ENCODE measurements around the gene PRAC1.
A peak's percentile ranks its signal among the peaks of the same experiment; 100 is the strongest.
"Not testable (repeated sequence)": the region's sequence is repeated elsewhere in the genome, so short reads cannot be mapped to it uniquely, and the experiment has no call there.

PRAC1 gene

DNA sequence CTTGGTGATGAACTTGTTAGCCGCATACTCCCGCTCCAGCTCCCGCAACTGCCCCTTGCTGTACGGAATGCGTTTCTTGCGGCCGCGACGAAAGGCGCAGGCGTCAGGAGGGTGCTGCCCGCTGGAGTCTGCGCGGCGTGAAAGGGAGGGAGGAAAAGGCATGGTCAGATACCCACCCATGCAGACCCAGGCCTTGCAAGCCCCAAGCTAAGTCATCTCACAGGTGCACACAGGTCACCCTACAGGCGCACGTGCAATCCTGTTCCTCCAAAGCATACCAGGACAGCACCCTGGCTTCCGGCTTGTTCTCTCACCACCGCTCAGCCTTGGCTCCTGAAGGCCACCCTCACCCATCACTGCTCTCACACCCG is 4.6 kb upstream of the PRAC1 start:
- no peak for DNase-seq (ENCODE audit: low spot score)

DNA sequence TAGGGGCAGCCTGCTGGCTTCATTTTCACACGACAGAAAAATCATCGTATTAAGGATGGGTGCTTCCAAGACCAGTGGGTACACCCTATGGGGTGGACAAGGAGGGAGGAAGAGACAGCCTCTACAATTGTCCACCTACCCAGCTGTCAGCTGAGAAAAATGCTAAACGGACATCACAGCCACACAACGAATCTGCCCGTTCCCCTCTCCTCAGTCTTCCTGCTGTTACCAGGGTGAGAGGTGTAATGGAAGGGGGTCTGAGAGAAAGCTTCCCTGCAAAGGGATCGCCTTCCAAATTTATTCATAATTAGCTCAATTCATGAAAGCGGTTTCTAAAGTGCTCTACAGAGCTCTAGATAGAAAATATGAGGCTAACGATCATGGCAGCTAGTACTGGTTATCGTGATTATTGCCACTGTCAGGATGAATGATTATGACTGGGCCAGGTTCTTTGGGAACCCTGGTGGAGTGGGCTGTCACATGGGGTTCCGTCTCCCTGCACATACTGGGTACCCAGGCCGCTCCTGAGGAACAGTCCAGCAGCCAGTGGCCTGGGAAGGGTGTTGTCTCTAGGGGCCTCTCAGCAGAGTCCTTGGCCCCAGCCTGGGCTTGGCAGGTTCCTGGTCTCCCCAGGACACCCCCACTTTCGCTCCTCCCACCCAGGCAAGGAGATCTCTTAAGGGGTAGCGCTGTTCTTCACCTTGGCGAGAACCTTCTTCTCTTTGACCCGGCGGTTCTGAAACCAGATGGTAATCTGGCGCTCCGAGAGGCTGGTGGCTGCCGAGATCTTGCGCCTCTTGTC is 4.0 kb upstream of the PRAC1 start:
- DNase-seq (ENCODE audit: low spot score), result no peak

DNA sequence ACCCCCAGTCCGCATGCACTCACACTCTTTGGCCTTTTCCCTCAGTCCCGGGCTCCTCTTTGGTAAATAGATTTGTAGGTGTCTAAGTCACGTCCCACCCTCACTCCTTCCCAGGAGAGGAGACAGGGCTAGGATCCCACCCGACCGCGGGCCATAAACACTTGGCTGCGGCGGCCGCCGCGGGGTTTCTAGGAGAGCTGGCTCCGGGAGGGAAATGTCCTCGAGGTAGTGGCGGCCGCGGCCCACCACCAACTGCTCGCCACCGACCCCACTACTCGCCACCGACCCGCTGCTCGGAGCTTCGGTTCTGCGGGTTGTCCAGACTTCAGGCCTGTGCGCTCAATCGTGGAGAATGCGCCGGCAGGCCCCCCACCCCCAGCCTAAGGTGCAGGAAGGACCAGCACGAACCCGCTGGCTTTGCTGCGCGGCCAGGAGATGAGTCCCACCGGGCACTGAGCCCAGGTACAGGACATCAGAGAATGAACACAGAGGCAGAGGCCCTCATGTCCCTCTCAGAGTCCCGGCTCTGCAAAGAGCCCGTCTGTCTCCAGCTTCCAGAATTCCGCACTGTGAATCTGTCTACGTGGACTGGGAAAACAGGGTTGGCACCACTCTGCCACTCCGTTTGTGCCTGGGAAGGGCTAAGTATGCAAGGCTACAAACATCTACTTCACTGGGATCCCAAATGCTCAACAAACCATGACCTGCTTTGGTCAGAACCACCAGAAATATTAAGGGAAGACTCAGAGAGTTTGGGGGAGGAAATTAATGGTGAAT is 3.2 kb upstream of the PRAC1 start:
- DNase-seq (ENCODE audit: low spot score), result no peak

DNA sequence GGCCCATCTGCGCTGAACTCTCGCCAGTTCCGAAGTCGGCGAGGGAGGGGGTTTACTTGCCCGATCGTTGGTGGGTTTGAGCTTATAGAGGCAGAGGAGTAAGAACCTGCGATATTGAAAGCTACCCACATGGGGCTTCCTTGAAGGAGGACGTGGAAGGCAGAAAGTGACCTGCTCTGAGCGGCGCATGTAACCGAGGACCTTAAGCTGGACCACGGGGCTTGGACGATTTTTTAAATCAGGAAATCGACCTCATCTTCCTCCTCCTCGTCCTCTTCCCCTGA is 2.6 kb upstream of the PRAC1 start:
- DNase-seq (ENCODE audit: low spot score), result no peak

DNA sequence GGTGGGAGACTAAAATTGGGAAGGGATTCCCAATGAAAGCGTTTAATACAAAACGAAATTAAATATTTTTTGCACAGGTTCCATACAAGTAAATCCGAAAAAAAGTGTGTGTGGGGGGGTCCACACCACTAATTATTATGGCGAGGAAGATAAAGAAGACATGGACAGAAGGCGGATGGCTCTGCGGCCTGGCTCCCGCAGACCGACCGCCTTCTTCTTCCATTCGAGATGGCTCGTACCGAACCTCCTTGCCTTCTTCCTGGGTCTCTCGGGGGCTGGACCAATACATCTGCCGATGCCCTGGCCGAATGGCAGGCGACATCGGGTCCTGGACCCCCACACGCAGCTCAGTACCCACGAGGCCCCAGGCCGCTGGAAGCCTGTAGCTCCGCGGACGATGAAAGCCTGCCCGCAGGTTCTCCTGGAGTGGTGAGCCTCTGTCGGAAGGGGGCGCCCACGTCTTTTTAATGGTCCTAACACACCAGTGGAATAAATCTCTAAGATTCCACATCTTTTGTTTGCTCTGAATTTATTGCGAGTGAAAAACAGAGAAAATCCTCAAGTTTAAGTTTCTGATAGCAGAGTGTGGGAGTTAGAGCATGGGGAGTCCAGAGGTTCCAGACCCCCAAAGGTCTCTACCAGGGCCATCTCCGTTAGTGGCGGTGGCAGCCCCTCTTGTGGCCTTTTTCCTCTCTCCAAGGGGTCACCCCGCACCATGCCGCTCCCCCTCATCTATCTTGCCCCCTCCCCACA is 2.1 kb upstream of the PRAC1 start:
- peak; percentile 79 for DNase-seq (ENCODE audit: low spot score)

DNA sequence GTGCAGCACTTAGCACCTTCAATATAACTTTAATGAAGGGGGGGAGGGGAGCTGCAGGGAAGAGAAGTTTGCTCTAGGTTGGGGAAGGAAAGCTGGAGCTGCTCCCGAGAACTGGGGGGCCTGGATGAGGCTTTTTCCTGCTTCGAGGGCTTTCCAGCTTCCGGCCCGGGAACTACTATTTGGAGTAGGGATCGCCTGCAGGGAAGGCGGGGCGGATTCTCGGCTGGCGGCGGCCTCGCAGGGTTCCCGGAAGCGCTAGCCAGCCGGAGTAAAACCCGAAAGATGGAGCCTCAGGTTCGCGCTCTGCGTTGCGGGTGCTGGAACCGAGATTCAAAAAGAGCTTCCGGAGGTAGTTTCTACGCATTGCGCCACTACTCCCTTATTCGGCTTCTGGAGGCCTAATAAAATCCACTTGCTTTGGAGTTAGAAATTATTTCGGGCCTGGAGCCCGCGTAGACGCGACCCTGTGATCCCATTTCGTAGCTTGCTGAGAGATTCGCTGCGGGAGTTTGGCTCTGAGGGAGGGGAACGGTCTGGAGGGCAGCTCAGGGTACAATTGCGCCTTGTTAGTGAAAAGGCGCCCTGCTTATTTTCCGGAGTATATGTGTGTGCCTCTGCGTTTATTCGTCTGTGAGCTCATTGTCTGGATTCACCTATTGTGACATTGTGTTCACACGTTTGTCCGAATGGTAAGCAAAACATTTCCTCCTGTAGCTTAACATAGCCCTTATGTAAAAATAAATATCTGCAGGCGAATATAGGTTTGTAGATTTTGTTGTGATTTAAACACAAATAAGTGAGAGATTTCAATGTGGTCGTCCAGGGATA is 1.3 kb upstream of the PRAC1 start:
- peak; percentile 16 for DNase-seq (ENCODE audit: low spot score)

DNA sequence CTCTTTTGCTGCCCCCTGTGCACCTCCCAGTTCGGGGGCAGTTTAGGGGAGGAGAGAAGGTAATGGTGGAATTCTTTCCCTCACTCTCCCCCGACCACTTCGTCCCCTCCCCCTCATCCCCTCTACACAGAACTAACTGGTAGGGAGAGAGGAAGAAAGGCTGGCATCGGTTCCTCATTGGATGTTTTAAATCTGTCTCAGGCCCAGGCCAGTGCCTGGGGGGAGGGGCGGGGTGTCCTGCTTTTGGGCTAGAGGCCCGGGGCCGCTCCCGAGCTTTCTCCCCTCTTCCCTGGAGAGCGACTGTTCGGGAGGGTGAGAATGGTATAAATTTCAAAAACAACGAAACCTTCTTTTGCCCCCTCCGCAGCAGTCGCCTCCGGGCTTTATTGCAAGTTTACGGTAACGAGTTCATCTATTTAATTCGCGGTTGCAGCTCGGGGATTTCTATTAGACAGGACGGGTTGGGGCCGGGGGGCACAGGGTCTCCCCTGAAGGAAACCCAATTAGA is 651 bp upstream of the PRAC1 start, which contains the start of gene PRAC2:
Gene PRAC2 (plus strand): TSS at position 271 of the 508 bp plus-strand sequence. CDS start 1,226 bp downstream, outside the sequence.
- DNase-seq (ENCODE audit: low spot score), result no peak

DNA sequence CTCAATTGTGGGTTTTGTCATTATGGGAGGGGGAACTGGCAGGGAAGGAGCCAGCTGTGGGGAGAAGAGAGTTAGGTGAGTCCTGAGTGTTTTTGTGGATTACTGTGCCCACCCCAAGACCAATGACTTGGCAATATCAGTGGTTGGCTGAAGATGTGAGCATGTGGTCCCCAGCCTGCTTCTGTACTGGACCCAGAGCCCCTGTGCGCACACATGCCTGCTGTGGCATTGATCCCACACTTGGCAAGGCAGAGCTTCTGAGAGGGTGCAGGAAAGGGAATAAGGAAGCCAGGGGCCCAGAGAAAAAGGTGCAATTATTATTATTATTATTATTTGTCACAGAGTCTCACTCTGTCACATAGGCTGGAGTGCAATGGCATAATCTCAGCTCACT is 1.3 kb downstream of the PRAC1 start:
- no peak for DNase-seq (ENCODE audit: low spot score)

DNA sequence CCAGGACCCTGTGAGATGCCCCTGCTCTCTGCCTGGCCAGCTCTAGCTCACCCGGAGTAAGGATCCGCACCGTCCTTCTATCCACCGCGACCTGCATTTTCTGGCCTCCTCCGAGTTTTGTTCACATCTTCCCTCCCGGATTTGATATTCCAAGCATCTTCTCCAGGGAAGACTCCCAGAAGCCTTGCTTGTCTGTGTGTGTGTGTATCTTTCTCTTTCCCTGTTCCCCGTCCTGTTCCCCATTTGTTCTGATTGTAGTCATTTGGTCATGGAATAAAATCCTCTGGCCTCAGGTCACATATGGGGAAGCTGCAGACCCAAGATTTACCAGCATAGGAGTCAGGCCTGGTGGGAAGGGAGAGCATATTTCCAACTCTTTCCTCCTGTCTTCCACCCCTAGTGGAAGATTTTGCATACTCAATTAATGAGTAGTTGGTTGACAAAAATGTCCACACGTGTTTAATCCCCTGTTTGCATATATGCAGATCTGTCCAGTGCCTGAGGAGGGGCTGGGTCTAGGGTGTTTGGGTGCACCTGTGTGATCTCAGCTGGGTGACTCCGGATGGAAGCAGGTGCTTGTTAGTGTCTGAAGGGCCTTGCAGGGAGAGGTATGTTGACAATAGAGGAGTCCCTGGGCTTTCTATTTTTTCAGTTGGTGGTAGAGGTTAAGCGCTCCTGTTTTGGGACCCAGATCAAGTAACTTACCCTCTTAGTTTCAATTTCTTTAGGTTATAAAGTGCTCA is 1.9 kb downstream of the PRAC1 start:
- no peak for DNase-seq (ENCODE audit: low spot score)

DNA sequence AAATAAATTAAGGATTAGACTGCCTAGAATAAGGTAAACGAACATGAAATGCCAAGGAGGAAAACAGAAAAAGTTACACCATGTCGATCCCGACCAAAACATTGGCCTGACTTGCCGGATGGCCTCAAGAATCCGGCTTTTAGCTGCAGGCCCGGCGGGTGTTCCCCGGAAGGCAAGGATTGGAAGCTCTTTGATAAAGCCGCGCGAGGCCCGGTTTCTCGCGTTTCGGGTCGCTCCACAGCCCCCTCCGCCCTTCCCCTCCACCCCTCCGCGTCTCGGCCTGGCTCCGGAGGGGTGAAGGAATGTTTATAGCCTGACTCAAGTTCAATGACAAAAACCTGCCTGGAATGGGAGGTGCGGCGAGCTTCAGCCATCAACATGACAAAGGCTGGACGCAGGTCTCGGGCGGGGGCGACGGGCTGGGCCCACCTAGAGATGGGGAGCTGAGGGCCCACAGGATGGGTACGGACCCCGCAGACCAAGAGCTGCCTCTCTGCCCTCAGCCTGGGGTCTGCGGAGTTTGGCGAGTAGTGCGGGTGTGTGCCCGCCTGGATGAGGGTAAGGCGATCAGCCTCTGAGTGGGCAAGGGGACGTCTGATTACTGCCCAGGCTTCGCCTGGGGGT is 2.6 kb downstream of the PRAC1 start:
- no peak for DNase-seq (ENCODE audit: low spot score)

DNA sequence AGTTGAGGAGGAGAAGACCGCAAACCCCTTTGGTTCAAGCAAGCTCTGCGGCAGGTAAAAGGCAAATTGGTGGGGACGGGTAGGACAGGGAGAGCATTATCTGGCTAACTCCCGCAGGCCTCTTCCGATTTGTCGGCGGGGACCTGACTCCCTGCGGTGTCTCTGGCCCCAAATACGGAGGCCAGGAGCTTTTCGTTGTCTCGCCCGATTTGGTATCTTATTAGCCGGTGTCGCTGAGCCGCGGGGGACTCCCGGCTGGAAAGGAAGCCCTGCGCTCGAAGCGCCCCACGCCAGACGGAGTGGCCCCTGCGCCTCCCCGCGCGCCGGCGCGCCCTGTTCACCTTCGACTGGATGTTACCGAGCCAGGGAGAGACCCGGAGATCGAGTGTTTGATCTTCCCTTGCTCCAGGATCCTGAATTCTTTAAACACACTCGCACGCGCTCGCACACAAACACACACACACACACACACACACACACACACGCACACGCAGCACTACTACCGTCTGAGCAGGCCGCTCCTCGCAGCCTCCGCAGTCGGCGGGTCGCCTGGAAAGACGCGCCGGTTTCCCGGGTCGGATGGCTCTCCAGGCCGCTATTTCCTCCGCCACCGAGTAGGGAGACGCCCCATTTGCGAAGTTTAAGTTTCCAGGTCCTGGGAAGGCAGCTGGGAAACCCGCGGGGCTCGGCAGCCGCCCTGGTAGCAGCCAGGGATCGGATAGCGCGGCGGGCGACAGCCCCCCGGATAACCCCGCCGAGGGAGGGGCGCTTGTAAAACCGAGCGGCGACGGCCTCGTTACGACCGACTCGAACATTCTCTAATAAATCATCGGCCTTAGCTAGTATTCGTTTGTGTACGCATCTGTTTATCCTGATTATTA is 3.3 kb downstream of the PRAC1 start:
- no peak for DNase-seq (ENCODE audit: low spot score)

DNA sequence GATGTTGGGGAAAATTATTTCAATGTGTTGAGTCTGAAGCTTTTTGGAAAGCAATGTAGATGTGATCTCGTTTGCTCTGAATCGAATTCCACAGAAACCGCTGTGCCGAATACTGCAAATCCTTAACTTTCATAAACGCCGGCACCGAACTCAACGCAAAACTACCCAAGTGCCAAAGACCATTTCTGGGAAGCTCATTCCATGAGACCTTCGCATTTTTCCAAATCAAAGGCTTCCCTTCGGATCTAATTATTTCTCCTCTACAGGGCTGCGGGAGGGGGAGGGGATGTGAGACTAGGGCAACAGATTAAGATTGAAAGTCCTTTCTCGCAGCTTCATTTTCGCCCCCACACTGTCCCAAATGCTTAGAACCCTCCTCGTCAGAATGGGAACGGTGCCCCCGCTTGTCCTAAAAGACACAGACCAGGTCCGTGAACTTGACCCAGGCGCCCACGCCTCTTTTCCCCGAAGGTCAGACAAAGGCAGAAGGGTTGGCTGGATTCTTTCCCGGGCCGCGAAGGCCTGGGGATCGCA is 4.0 kb downstream of the PRAC1 start:
- DNase-seq (ENCODE audit: low spot score), result no peak

DNA sequence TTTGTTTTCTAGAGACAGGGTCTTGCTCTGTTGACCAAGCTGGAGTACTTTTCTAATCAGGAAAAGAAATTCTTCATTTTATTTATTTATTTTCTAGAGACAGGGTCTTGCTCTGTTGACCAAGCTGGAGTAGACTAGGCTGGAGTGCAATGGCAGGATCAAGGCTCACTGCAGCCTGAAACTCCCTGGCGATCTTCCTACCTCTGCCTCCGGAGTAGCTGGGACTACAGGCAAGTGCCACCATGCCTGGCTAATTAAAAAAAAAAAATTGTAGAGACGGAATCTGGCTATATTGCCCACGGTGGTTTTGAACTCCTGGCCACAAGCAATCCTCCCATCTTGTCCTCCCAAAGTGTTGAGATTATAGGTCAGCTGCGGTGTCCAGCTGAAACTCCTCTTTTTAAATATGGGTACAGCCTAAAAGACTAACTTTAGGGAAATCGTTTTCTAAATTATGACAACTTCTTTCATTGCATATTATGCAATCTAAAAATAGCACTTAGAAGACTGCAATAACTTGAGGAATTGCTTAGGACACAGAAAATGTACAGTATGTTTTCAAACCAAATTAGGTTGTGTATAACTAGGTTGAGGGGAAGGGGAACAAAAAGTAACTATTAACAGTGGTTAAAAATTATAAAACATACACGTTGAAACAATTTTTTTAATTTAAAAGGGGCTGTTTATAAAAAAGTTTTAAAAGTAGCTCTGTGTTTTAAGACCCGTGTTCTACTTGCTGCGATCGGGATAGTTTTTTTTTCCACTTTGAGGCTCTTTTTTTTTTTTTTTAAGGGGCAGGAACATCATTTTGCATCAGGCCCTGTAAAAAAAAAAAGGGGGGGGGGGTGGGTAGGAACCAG is 4.7 kb downstream of the PRAC1 start:
- no peak for DNase-seq (ENCODE audit: low spot score)

DNA sequence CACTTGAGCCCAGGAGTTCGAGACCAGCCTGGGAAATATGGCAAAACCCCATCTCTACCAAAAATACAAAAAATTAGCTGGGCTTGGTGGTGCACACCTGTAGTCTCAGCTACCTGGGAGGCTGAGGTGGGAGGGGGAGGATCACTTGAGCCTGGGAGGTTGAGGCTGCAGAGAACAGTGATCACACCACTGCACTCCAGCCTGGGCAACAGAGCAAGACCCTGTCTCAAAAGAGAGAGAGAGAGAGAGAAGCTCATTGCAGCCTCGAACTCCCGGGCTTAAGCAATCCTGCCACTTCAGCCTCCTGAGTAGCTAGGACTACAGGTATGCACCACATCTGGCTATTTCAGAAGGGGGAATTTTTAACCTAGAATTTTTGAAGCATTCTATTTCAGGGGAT is 5.8 kb downstream of the PRAC1 start:
- not testable (repeated sequence) for DNase-seq (ENCODE audit: low spot score)

DNA sequence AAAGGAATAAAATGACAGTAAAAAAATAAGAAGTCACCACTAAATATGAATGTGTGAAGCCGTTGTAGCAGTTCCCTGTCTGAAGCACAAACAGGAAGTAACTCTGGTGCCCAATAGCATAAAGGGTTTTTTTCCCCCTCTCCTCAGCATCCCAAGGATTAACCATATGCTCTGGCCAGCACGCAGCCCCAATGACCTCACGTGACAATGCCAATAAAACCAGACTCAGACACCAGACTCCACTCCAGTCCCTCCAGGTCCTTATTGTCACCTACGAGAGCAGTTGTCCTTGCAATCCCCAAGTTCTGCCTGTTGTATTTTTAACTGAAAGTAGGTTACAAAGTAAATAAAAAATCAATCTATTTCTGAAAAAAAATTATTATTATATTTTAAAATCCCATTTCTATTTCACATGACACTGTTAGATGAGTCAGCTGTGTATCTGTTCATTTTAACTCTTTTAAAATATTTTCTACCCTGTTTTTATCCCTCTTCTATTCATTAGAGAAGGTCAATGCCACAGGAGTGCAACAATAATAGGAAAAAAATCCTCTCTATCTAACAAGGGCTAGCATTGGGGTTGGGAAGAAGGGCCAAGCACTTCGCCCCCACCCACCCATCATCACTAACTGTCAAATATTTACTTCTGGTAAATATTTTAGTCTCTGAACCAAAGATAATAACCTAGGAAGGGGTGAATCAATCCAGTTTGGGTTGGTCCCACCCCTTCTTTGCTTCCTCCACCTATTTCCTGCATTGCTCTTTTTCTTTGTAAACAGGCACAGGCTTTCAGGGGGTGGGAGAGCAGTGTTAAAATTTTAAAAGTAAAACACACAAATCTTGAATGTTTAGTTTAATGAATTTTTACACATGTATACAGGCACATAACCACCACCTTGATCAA is 6.6 kb downstream of the PRAC1 start:
- no peak for DNase-seq (ENCODE audit: low spot score)

DNA sequence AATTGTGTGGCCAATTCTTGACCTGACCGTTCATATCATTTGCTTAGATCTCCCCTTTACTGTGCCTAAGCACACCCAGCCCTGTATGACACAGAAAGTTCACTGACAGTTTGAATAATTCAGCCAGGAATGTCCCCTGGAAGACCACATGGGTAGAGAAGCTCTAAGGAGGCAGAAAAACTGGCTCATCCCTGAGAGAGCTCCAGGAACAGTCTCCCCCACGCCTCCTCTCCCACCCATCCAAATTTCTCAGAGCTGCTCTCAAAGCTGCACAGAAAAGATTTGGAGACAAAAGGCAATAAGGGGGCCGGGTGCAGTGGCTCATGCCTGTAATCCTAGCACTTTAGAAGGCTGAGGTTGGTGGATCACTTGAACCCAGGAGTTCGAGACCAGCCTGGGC is 11.2 kb downstream of the PRAC1 start:
- DNase-seq (ENCODE audit: low spot score), result no peak
